CD14-positive monocyte (primary cell): ENCODE results near the gene KLHL6. TPM values are rescaled to one million over a fixed set of nuclear protein-coding genes. Genes with fewer than 3 reads are reported as not detected.

Experiments
- DNase-seq, 3 donors: peaks; one replicate each; pipeline ENCODE4 v3.0.0-alpha.2; 2011 to 2022
- H2AFZ ChIP-seq: 2 replicates; pipeline ENCODE4 v1.6.0; 2012; ENCODE audit warnings: mild to moderate bottlenecking, low read depth, low read length, inconsistent platforms; ENCODE audit not compliant: insufficient read depth, poor library complexity, severe bottlenecking
- H3K27ac ChIP-seq, 2 donors: 1 replicate in 1 of 2; 2 replicates in 1 of 2; pipeline ENCODE4 v1.5.1; 2012 to 2013; ENCODE audit warnings: low read length in 2 of 2, control low read depth in 1 of 2, inconsistent platforms in 1 of 2, low read depth in 1 of 2, mild to moderate bottlenecking in 1 of 2
- H3K27me3 ChIP-seq, 2 donors: one replicate each; pipeline versions ENCODE4 v1.6.0 to v1.6.1; 2011 to 2013; ENCODE audit warnings: low read length in 2 of 2; ENCODE audit not compliant: control insufficient read depth in 2 of 2, insufficient read depth in 2 of 2
- H3K36me3 ChIP-seq, 2 donors: replicated peaks in 1 of 2; 1 replicate in 1 of 2; 2 replicates in 1 of 2; pipeline versions ENCODE4 v1.5.1 to v1.6.1; 2012 to 2013; ENCODE audit warnings: low read length in 2 of 2, control low read depth in 1 of 2, inconsistent platforms in 1 of 2, mild to moderate bottlenecking in 1 of 2; ENCODE audit not compliant: insufficient read depth in 2 of 2, control insufficient read depth in 1 of 2
- H3K4me1 ChIP-seq, 2 donors: 1 replicate in 1 of 2; 2 replicates in 1 of 2; pipeline versions ENCODE4 v1.5.1 to v1.6.1; 2012 to 2013; ENCODE audit warnings: low read length in 2 of 2, control low read depth in 1 of 2, inconsistent platforms in 1 of 2, mild to moderate bottlenecking in 1 of 2, moderate library complexity in 1 of 2; ENCODE audit not compliant: insufficient read depth in 2 of 2, control insufficient read depth in 1 of 2
- H3K4me2 ChIP-seq: replicated peaks from 2 replicates; pipeline ENCODE3; 2012; ENCODE audit warnings: low read length, moderate library complexity, mild to moderate bottlenecking; ENCODE audit not compliant: poor library complexity, severe bottlenecking; ENCODE audit errors: extremely low read depth
- H3K4me3 ChIP-seq, 3 experiments: fragments of 200-600 bp in 1 of 3; sonication (generic) in 1 of 3; replicated peaks in 1 of 3; 1 replicate in 2 of 3; 2 replicates in 1 of 3; pipeline ENCODE4 v1.5.1; 2011 to 2013; ENCODE audit warnings: low read length in 3 of 3, mild to moderate bottlenecking in 3 of 3, control low read depth in 2 of 3, low read depth in 2 of 3, inconsistent platforms in 1 of 3, moderate library complexity in 1 of 3
- H3K79me2 ChIP-seq: 2 replicates; pipeline ENCODE4 v1.6.0; 2012; ENCODE audit warnings: mild to moderate bottlenecking, control low read depth, inconsistent platforms, low read length, moderate library complexity; ENCODE audit not compliant: insufficient read depth
- H3K9ac ChIP-seq: 2 replicates; pipeline ENCODE4 v1.6.0; 2017; ENCODE audit warnings: low read length, mild to moderate bottlenecking; ENCODE audit not compliant: insufficient read depth, poor library complexity, severe bottlenecking
- H3K9me3 ChIP-seq, 2 donors: replicated peaks in 1 of 2; 1 replicate in 1 of 2; 2 replicates in 1 of 2; pipeline versions ENCODE4 v1.5.1 to v1.6.1; 2012 to 2013; ENCODE audit warnings: low read length in 2 of 2, control low read depth in 1 of 2; ENCODE audit not compliant: control insufficient read depth in 1 of 2, insufficient read depth in 1 of 2
- H4K20me1 ChIP-seq: 2 replicates; pipeline ENCODE4 v1.6.0; 2012; ENCODE audit warnings: mild to moderate bottlenecking, low read length, control low read depth, moderate library complexity; ENCODE audit not compliant: insufficient read depth
- H3K27ac Mint-ChIP-seq, 7 donors: one replicate each; pipeline ENCODE4 v1.8.0; 2020; ENCODE audit warnings: mild to moderate bottlenecking in 7 of 7, mixed read lengths in 7 of 7, moderate library complexity in 6 of 7, inconsistent platforms in 2 of 7
- H3K27me3 Mint-ChIP-seq, 3 donors: one replicate each; pipeline ENCODE4 v1.8.0; 2021 to 2022; ENCODE audit warnings: low read depth in 3 of 3, mild to moderate bottlenecking in 3 of 3, mixed read lengths in 3 of 3, moderate library complexity in 3 of 3, inconsistent platforms in 1 of 3
- H3K36me3 Mint-ChIP-seq, 2 donors: one replicate each; pipeline ENCODE4 v1.8.0; 2020; ENCODE audit warnings: mixed read lengths in 2 of 2, inconsistent platforms in 1 of 2, mild to moderate bottlenecking in 1 of 2
- H3K4me1 Mint-ChIP-seq: one replicate; pipeline ENCODE4 v1.8.0; 2020; ENCODE audit warnings: mild to moderate bottlenecking, mixed read lengths
- H3K4me3 Mint-ChIP-seq, 2 donors: one replicate each; pipeline ENCODE4 v1.8.0; 2020; ENCODE audit warnings: mild to moderate bottlenecking in 2 of 2, mixed read lengths in 2 of 2, moderate library complexity in 1 of 2
- H3K9me3 Mint-ChIP-seq, 7 donors: one replicate each; pipeline ENCODE4 v1.8.0; 2020 to 2022; ENCODE audit warnings: mixed read lengths in 7 of 7, mild to moderate bottlenecking in 6 of 7, moderate library complexity in 6 of 7, inconsistent platforms in 2 of 7
- CTCF ChIP-seq: fragments of 200-600 bp; IDR thresholded peaks from one replicate; pipeline ENCODE4 v1.8.0; 2022; ENCODE audit warnings: antibody characterized with exemption, mild to moderate bottlenecking
- WGBS: methylation state at CpG from one replicate; pipeline ENCODE4 v1.1.5; 2013; ENCODE audit warnings: missing lambda C conversion rate; ENCODE audit not compliant: insufficient coverage; 5-methylcytosine and 5-hydroxymethylcytosine counted together
- intact Hi-C, 2 donors: fragments of 100-400 bp; cut with micrococcal nuclease; formaldehyde crosslinking; loops; one replicate each; pipeline versions ENCODE4 v1.15.0 to v1.15.1; 2023
- polyA plus RNA-seq, 3 donors: library from polyadenylated mRNA; depleted of rRNA in 1 of 3; unstranded in 2 of 3; stranded (reverse) in 1 of 3; fragments of 300-500 nt in 2 of 3; fragments of >200 nt in 1 of 3; fragmentation: Illumina TruSeq in 2 of 3; gene quantifications; 1 replicate in 2 of 3; 2 replicates in 1 of 3; pipeline ENCODE4 v1.2.3, GENCODE V29; 2012 to 2021

Gene KLHL6
- polyA plus RNA-seq, 3 donors = 5.7 to 15.2 (median 10.6) TPM

DNA sequence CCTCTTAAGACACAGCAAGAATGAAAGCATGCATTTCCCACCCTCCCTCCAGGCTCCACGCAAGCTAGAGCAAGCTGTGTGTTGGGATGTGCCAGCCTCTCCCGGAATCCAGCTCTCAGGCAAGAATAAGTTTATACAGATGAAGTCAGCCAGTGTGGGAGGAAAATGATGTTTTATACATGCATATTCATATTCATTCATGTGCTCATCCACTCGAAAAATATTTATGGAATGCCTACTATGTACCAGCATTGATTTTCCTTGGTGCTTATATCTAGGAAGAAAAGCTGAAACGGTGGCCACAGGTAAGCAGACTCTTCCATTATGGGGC is 62.7 kb downstream of the KLHL6 start:
- Histone ChIP-seq H3K9me3 (no peaks in the 10 kb centered on the region), H3K4me2 (no peak overlapping the region), H3K36me3 (peaks cover 46 to 84% of the 10 kb centered on the region in 2 donors), H4K20me1 (no peaks in the 10 kb centered on the region), H3K4me3 (no peak overlapping the region), H3K4me1 (peaks cover 8 to 11% of the 10 kb centered on the region in 2 donors), H3K27ac (no peak overlapping the region), H3K79me2 (no peaks in the 10 kb centered on the region), H3K27me3 (no peaks in the 10 kb centered on the region), H2AFZ (no peak overlapping the region), H3K9ac (no peak overlapping the region)
- DNase-seq = no peak
- WGBS = no CpG with 5 or more reads among the region's 4 CpGs
- no peak for TF ChIP-seq CTCF
- no peak overlapping the region for H3K4me3 Mint-ChIP-seq
- intact Hi-C loops = no loop called here
- no peaks in the 10 kb centered on the region for H3K9me3 Mint-ChIP-seq
- H3K36me3 Mint-ChIP-seq = peaks cover 56 to 74% of the 10 kb centered on the region in 2 donors
- no peak overlapping the region for H3K27ac Mint-ChIP-seq
- peaks cover 11% of the 10 kb centered on the region for H3K4me1 Mint-ChIP-seq
- H3K27me3 Mint-ChIP-seq = peaks cover 0 to 1% (median 0%) of the 10 kb centered on the region in 3 donors

DNA sequence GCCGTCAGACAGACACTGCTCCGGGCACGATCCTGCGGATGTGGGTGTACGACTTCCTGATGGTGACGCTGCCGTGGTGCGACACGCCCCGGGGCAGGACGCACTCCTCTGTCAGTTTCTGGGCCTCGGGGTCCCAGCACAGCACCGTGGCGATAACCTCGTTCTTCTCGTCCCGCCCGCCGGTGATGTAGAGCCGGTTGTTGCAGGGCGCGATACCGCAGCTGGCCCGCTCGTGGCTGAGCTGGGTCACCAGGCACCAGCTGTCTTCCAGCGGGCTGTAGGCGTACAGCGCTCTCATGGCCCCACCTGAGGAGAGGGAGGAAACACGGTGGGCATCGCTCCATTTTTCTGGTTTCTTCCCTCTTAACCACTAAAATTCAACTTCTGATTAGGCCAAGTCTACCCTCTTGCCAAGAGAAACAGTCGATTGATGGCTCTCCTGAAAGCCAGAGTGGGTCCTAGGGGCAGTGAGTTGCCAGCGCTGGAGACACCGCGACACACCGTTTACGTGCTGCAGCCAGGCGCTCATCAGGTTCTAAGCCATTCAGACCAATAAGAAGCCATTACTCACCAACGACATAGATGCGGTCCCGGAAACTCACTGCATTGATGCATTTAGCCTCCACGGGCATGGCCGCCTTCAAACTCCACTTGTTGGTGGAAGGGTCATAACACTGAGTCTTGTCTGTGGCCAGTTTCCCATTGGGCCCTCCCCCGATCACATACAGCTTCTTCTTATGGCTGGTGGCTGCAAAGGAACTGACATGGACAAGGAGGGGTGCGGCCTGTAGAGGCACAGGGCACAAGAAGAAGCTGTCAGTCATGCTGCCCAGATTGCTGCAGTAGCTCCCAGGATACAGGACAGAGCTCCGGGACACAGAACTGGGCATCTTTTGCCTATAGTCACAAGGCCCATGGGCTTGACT is 63.3 kb downstream of the KLHL6 start:
- H3K27ac ChIP-seq = no peak overlapping the region
- H4K20me1 ChIP-seq = no peaks in the 10 kb centered on the region
- H3K4me2 ChIP-seq = no peak overlapping the region
- no peaks in the 10 kb centered on the region for H3K79me2 ChIP-seq
- no peak overlapping the region for H3K4me3 ChIP-seq
- H3K9ac ChIP-seq = no peak overlapping the region
- H3K4me3 Mint-ChIP-seq = no peak overlapping the region
- peaks cover 8 to 11% of the 10 kb centered on the region in 2 donors for H3K4me1 ChIP-seq
- DNase-seq = no peak
- H3K9me3 ChIP-seq = no peaks in the 10 kb centered on the region
- peaks cover 0 to 1% (median 0%) of the 10 kb centered on the region in 3 donors for H3K27me3 Mint-ChIP-seq
- peak overlapping the region in 1 of 7 donors; percentile 51 for H3K27ac Mint-ChIP-seq
- no peak overlapping the region for H2AFZ ChIP-seq
- intact Hi-C loops = no loop called here
- no peaks in the 10 kb centered on the region for H3K27me3 ChIP-seq
- no peaks in the 10 kb centered on the region for H3K9me3 Mint-ChIP-seq
- H3K36me3 ChIP-seq = peaks cover 39 to 77% of the 10 kb centered on the region in 2 donors
- no peak for TF ChIP-seq CTCF
- 98% methylated on average over 30 of the region's 45 CpGs for WGBS
- peaks cover 11% of the 10 kb centered on the region for H3K4me1 Mint-ChIP-seq
- peaks cover 50 to 67% of the 10 kb centered on the region in 2 donors for H3K36me3 Mint-ChIP-seq
